Bronchial epithelial cell (primary cell): Measurements from ENCODE around the gene ERCC5. TPM values are rescaled to one million over a fixed set of nuclear protein-coding genes. Genes with fewer than 3 reads are reported as not detected.

Experiments used
- DNase-seq: peaks from one replicate; pipeline ENCODE4 v3.0.0-alpha.2; 2010; ENCODE audit warnings: low read depth
- FAIRE-seq: peaks from 2 replicates; lab custom pipeline; 2011; peaks lifted over from hg19 to GRCh38; lab: Jason Lieb, UNC
- H3K27me3 ChIP-seq: 2 replicates; pipeline ENCODE4 v1.5.1; 2011; ENCODE audit warnings: low read length; ENCODE audit not compliant: control insufficient read depth, insufficient read depth
- H3K36me3 ChIP-seq: 2 replicates; pipeline ENCODE4 v1.5.1; 2011; ENCODE audit warnings: low read length; ENCODE audit not compliant: control insufficient read depth, insufficient read depth
- H3K4me3 ChIP-seq: 2 replicates; pipeline ENCODE4 v1.5.1; 2011; ENCODE audit warnings: mild to moderate bottlenecking, low read depth, low read length, control low read depth
- total RNA-seq: library from RNA; depleted of rRNA; stranded (reverse); fragments of >200 nt; gene quantifications from 2 replicates; pipeline ENCODE4 v1.2.1, GENCODE V29; 2014
- TF ChIP-seq, protein P1 (sequence below): IDR thresholded peaks from 2 replicates; pipeline ENCODE4 v1.5.1; 2011; ENCODE audit warnings: mild to moderate bottlenecking, moderate library complexity, low read length, control low read depth, inconsistent platforms; ENCODE audit not compliant: insufficient read depth, severe bottlenecking

The ERCC5 gene
- total RNA-seq, 1 donor from 2014 or later: 41.3 TPM

DNA sequence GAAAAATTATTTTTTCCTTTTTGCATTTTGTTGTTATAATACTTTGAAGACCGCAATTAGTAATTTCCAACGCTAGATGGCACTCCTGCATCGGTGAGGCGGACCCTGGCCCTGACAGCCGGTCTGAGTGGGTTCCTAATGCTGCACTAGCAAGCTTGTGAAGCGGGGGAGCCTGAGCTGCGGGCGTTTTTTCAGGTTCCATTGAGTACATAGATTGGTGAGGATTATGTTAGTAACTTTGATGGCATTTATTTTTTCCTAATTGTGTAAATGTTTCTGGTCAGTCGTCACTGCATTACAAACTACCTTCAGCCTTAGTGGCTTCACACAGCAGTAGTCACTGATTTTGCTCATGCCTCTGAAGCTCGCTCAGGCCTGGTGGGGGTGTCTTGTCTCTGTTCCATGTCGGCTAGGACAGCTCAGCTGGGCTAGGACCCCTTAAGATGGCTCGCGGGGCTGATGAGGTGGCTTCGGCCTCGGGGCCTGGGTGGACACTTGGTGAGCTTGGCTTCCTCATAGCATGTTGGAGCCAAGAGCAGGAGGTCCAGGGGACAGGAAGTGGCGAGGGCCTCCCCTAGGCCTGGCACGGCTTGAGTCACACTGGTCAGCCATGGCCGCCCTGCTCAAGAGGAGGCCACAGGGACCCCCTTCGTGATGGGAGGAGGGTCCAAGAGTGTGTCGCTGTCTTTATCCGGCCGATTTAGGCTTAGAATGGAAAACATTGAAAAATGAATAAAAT, 25.0 kb downstream of the ERCC5 start:
- FAIRE-seq (no peak), DNase-seq (peak; percentile 39)
- peaks cover 15% of the 10 kb centered on the region for H3K36me3 ChIP-seq
- H3K27me3 ChIP-seq: no peaks in the 10 kb centered on the region
- no peak overlapping the region for H3K4me3 ChIP-seq
- TF ChIP-seq, protein P1, sequence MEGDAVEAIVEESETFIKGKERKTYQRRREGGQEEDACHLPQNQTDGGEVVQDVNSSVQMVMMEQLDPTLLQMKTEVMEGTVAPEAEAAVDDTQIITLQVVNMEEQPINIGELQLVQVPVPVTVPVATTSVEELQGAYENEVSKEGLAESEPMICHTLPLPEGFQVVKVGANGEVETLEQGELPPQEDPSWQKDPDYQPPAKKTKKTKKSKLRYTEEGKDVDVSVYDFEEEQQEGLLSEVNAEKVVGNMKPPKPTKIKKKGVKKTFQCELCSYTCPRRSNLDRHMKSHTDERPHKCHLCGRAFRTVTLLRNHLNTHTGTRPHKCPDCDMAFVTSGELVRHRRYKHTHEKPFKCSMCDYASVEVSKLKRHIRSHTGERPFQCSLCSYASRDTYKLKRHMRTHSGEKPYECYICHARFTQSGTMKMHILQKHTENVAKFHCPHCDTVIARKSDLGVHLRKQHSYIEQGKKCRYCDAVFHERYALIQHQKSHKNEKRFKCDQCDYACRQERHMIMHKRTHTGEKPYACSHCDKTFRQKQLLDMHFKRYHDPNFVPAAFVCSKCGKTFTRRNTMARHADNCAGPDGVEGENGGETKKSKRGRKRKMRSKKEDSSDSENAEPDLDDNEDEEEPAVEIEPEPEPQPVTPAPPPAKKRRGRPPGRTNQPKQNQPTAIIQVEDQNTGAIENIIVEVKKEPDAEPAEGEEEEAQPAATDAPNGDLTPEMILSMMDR: peak; percentile 68

DNA sequence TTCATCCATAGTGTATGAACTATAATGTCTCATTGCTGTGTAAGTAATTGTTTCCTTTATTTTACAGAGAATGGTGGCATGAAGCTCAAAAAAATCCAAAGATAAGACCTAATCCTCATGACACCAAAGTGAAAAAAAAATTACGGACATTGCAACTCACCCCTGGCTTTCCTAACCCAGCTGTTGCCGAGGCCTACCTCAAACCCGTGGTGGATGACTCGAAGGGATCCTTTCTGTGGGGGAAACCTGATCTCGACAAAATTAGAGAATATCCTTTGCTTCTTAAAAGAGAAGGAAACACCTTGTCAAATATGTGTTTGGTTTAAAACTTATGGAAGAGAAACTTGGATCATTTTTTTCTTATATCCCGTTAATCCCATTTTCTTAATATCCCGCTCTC, 26.3 kb downstream of the ERCC5 start:
- DNase-seq: no peak
- no peak for FAIRE-seq
- H3K4me3 ChIP-seq: no peak overlapping the region
- no peaks in the 10 kb centered on the region for H3K27me3 ChIP-seq
- TF ChIP-seq, protein P1: no peak
- H3K36me3 ChIP-seq: peaks cover 11% of the 10 kb centered on the region

DNA sequence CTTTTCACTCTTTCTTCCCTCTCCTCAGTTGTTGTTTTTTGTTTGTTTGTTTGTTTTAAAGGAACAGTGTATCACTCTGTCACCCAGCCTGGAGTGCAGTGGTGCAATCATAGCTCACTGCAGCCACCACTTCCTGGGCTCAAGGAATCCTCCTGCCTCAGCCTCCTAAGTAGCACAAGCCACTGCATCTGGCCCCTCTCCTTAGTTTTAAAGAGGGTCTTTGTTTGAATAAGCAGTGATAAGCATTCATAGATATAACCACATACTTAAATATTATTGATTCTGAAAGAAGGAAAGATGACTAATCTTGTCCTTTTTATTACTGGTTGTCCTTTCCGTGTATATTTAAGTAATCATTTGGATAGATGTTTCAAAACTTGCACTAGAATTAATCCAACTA, 26.7 kb downstream of the ERCC5 start:
- TF ChIP-seq, protein P1: no peak

DNA sequence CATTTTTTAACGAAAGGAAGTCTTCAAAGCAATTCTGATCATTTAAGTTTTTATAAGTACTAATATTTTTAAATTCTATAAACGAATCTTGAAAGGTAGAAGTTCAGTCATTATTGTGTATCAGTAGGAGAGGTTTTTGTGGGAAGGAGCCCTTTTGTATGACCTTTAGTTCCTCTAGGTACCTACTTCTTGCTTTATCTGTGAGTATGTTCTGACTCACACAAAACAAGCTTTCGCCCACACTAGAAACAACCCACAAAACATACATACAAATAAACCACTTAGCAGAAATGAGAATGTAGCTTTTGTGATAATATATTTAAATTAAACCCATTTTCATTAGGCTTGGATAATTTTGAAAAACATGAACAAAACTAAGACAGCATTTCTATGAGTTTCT, 27.8 kb downstream of the ERCC5 start:
- DNase-seq (peak; percentile 89), FAIRE-seq (no peak)
- H3K27me3 ChIP-seq: no peaks in the 10 kb centered on the region
- TF ChIP-seq, protein P1: no peak
- H3K4me3 ChIP-seq: no peak overlapping the region
- peaks cover 7% of the 10 kb centered on the region for H3K36me3 ChIP-seq

More for the DNA sequence above, 26.7 kb downstream of the ERCC5 start:
- H3K27me3 ChIP-seq: no peaks in the 10 kb centered on the region
- H3K36me3 ChIP-seq: peaks cover 10% of the 10 kb centered on the region
- FAIRE-seq: no peak
- no peak for DNase-seq
- H3K4me3 ChIP-seq: no peak overlapping the region

DNA sequence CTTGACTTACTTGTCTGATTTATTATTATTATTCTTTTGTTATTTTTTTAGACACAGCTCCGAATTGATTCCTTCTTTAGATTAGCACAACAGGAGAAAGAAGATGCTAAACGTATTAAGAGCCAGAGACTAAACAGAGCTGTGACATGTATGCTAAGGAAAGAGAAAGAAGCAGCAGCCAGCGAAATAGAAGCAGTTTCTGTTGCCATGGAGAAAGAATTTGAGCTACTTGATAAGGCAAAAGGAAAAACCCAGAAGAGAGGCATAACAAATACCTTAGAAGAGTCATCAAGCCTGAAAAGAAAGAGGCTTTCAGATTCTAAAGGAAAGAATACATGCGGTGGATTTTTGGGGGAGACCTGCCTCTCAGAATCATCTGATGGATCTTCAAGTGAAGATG, 29.4 kb downstream of the ERCC5 start:
- Histone ChIP-seq H3K36me3 (peaks cover 7% of the 10 kb centered on the region), H3K4me3 (no peak overlapping the region), H3K27me3 (no peaks in the 10 kb centered on the region)
- DNase-seq: no peak
- TF ChIP-seq, protein P1: no peak
- no peak for FAIRE-seq

DNA sequence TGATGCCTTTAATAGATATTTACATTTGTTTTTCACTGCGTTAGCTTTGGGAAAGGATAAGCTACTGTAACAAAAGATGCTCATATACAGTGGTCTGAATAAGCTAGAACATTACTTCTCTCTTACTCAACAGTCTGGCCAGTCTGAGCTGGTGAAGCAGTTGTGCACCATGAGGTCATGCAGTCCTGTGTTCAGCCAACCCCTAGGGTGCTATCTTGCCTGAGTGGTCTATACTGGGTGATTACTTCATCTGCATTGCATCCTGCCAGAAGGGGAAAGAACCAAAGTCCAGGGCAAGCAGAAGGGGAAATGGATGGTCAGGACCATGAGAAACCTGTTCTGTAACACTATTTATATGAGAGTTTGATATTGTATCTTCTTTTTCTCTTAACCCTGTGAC, 31.5 kb downstream of the ERCC5 start:
- Histone ChIP-seq H3K27me3 (no peaks in the 10 kb centered on the region), H3K4me3 (no peak overlapping the region), H3K36me3 (peaks cover 7% of the 10 kb centered on the region)
- TF ChIP-seq, protein P1: no peak
- DNase-seq (peak; percentile 45), FAIRE-seq (no peak)
